ENCODE results near the gene NIN. TPM values are rescaled to one million over a fixed set of nuclear protein-coding genes. Genes with fewer than 3 reads are reported as not detected.

The NIN gene
- total RNA-seq, 4 donors from 2014 or later = 16.2 to 49.3 (median 29.2) TPM

DNA sequence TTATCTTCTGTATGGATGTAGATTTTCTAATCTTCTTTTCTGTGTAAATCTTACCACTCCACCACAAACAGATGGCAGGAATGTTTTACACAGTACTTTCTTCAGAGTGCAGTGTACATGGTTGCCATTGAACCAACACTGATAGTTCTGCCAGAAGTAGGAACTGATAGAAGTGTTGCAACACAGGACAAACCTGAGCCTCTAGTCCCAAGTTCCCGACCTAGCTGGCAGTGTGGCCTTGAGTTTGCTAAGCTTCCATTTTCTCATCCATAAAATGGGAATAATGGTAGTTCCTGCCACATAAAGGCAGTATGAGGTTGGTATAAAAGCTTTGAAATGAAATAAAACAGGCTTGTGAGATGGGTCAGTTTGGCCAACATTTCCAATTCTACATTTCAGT lies 112.0 kb downstream of the NIN start:
- no peak overlapping the region for H3K27ac ChIP-seq
- ATAC-seq = no peak
- no peak overlapping the region for H3K4me3 ChIP-seq
- no peaks in the 10 kb centered on the region for H3K9me3 ChIP-seq
- H3K27me3 ChIP-seq = no peaks in the 10 kb centered on the region
- intact Hi-C loops (cut with DNase I; ENCODE audit: low total_unique reads) = no loop called here
- H3K36me3 ChIP-seq = peaks cover 0 to 35% of the 10 kb centered on the region in 2 donors
- in situ Hi-C loops (cut with MboI; ENCODE audit: low sequenced_read_pairs in 4 of 4) = loop anchor here in 1 of 4 donors (10.0 kb wide), 1 partner anchor 104 kb away; no protein-coding TSS in a partner anchor
- TF ChIP-seq, protein P1, sequence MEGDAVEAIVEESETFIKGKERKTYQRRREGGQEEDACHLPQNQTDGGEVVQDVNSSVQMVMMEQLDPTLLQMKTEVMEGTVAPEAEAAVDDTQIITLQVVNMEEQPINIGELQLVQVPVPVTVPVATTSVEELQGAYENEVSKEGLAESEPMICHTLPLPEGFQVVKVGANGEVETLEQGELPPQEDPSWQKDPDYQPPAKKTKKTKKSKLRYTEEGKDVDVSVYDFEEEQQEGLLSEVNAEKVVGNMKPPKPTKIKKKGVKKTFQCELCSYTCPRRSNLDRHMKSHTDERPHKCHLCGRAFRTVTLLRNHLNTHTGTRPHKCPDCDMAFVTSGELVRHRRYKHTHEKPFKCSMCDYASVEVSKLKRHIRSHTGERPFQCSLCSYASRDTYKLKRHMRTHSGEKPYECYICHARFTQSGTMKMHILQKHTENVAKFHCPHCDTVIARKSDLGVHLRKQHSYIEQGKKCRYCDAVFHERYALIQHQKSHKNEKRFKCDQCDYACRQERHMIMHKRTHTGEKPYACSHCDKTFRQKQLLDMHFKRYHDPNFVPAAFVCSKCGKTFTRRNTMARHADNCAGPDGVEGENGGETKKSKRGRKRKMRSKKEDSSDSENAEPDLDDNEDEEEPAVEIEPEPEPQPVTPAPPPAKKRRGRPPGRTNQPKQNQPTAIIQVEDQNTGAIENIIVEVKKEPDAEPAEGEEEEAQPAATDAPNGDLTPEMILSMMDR (IDR thresholded peaks at IDR 0.05 in 4 of 5, conservative IDR thresholded peaks at IDR 0.05 in 1 of 5) = no peak
- no peak for TF ChIP-seq POLR2A (IDR thresholded peaks at IDR 0.05)
- DNase-seq = no peak
- H3K4me1 ChIP-seq = no peaks in the 10 kb centered on the region

DNA sequence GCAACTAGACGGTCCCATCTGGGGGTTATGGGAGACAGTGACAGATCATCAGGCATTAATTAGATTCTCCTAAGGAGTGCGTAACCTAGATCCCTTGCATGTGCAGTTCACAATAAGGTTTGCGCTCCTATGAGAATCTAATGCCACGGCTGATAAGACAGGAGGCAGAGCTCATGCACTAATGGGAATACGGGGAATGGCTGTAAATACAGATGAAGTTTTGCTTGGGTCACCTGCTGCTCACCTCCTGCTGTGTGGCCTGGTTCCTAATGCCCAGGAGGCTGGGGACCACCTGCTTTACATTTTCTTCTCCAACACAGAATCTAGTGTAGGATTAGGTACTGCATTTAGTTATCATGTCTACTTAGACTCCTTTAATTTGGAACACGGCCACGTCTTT lies 113.2 kb downstream of the NIN start:
- DNase-seq (no peak), ATAC-seq (no peak)
- intact Hi-C loops (cut with DNase I; ENCODE audit: low total_unique reads) (no loop called here), in situ Hi-C loops (cut with MboI; ENCODE audit: low sequenced_read_pairs in 4 of 4) (loop anchor here in 1 of 4 donors (10.0 kb wide), 1 partner anchor 103 kb away; no protein-coding TSS in a partner anchor)
- TF ChIP-seq, protein P1 (IDR thresholded peaks at IDR 0.05 in 4 of 5, conservative IDR thresholded peaks at IDR 0.05 in 1 of 5) = no peak
- no peak for TF ChIP-seq POLR2A (IDR thresholded peaks at IDR 0.05)
- Histone ChIP-seq H3K4me3 (no peak overlapping the region), H3K36me3 (peaks cover 0 to 24% of the 10 kb centered on the region in 2 donors), H3K4me1 (no peaks in the 10 kb centered on the region), H3K27ac (no peak overlapping the region), H3K27me3 (no peaks in the 10 kb centered on the region), H3K9me3 (no peaks in the 10 kb centered on the region)

DNA sequence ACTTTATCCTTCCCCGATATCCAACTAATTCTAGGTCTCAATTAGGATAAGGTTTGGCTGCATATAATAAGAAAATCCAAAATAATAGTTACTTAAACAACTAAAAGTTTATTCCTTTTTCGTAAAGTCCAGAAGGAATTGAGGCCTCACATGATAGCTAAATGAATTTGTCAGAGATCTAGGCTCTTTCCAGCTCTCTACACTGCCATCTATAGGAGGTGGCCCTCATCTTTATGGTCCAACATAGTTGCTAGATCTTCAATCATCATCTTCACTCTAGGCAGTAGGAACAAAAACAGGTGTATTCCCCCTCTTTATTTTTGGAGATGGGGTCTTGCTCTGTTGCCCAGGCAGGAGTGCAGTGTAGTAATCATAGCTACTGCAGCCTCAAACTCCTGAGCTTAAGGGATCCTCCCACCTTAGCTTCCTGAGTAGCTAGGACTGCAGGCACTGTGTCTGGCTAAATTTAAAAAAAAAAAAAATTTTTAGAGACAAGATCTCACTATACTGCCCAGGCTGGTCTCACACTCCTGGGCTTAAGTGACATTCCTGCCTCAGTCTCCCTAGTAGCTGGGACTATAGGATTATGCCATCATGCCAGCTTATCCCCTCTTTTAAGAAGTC lies 116.4 kb downstream of the NIN start:
- H3K4me3 ChIP-seq = no peak overlapping the region
- no peaks in the 10 kb centered on the region for H3K4me1 ChIP-seq
- ATAC-seq (peak in 1 of 2 donors; percentile 54), DNase-seq (no peak)
- no peak overlapping the region for H3K27ac ChIP-seq
- in situ Hi-C loops (cut with MboI; ENCODE audit: low sequenced_read_pairs in 4 of 4) = loop anchor here in 1 of 4 donors (10.0 kb wide), 1 partner anchor 100 kb away; no protein-coding TSS in a partner anchor
- no peaks in the 10 kb centered on the region for H3K27me3 ChIP-seq
- intact Hi-C loops (cut with DNase I; ENCODE audit: low total_unique reads) = loop anchor here (5.0 kb wide), 2 partner anchors 97 to 117 kb away; no protein-coding TSS in a partner anchor
- TF ChIP-seq, protein P1 (IDR thresholded peaks at IDR 0.05 in 4 of 5, conservative IDR thresholded peaks at IDR 0.05 in 1 of 5) = peak; percentile 15 to 53 (median 30)
- TF ChIP-seq POLR2A (IDR thresholded peaks at IDR 0.05) = no peak
- H3K9me3 ChIP-seq = no peaks in the 10 kb centered on the region
- no peaks in the 10 kb centered on the region for H3K36me3 ChIP-seq

GRCh38 chr14:50711043-50711442 lies 119.9 kb downstream of the NIN start:
- H3K4me3 ChIP-seq = no peak overlapping the region
- no peaks in the 10 kb centered on the region for H3K27me3 ChIP-seq
- ATAC-seq = no peak
- TF ChIP-seq, protein P1 (IDR thresholded peaks at IDR 0.05 in 4 of 5, conservative IDR thresholded peaks at IDR 0.05 in 1 of 5) = no peak
- TF ChIP-seq POLR2A (IDR thresholded peaks at IDR 0.05) = no peak
- no peaks in the 10 kb centered on the region for H3K9me3 ChIP-seq
- H3K27ac ChIP-seq = no peak overlapping the region
- no peaks in the 10 kb centered on the region for H3K36me3 ChIP-seq
- DNase-seq = no peak
- H3K4me1 ChIP-seq = no peaks in the 10 kb centered on the region
- intact Hi-C loops (cut with DNase I; ENCODE audit: low total_unique reads) = loop anchor here (5.0 kb wide), 2 partner anchors 94 to 114 kb away; no protein-coding TSS in a partner anchor
- in situ Hi-C loops (cut with MboI; ENCODE audit: low sequenced_read_pairs in 4 of 4) = loop anchor here in 1 of 4 donors (10.0 kb wide), 1 partner anchor 96 kb away; no protein-coding TSS in a partner anchor
